ENCODE results near the gene UNK.

- TF ChIP-seq CTCF (IDR thresholded peaks at IDR 0.05), result no peak
- TF ChIP-seq POLR2A (IDR thresholded peaks at IDR 0.05), result no peak
- no peak for TF ChIP-seq EP300 (IDR thresholded peaks at IDR 0.05)
These were observed 39.5 kb downstream of the UNK start for GRCh38 chr17:75824050-75824552.

Data from tibial nerve (tissue), 4 donors.